ENCODE measurements around the gene ILKAP.

DNA sequence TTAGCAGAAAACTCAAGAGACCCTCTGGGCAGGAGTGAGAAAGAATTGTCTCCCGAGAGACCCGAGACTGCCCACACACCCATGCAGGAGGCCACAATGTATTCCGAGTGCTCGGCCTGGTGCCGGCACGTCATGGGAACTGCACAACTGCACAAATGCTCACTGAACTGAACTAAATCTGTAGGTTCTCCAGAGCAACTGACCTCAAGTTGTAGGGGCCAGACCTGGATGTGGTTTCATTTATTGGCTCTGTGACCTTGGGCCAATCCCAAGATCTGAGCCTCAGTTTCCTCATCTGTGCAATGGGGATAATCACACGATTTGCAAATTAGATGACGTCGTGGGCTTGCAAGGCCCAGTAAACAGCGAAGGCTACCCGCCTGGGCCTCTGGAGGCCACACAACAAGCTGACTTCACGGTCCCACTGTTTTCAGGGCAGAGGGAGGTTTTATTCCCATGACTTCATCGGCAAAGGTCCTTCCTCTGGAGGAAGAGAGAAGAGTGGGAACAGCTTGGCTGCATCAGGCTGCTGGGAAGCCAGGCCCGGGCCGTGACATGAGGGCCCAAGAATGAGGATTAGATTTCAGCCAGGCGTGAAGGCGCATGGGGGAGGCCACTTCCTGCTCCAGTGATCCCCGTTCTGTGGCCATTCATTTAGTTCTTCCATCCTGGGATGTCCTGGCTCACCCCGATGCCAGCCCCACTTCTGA is 48.3 kb downstream of the ILKAP start:
- TF ChIP-seq REST (IDR thresholded peaks at IDR 0.05; ENCODE audit: insufficient read depth in 1 of 2, low read depth in 2 of 2, low read length in 2 of 2) (no peak), SIN3A (IDR thresholded peaks at IDR 0.05; ENCODE audit: borderline replicate concordance, insufficient read depth, low read length) (no peak), POLR2AphosphoS5 (IDR thresholded peaks at IDR 0.05; ENCODE audit: low read depth, low read length) (no peak), FOXP2 (optimal IDR thresholded peaks at IDR 0.05; ENCODE audit: borderline replicate concordance, extremely low read depth, extremely low read length, insufficient read depth) (no peak)

Data from PFSK-1 (cell line).